ENCODE measurements around the gene ABHD8. TPM values are rescaled to one million over a fixed set of nuclear protein-coding genes. Genes with fewer than 3 reads are reported as not detected.

The ABHD8 gene
- total and polyA plus RNA-seq, 2 of the 13 experiments (the other 11 are each of a cell fraction or from before 2014, with no cell fraction given): 6.3 to 7.2 TPM

- no peak for TF ChIP-seq ZHX2 (IDR thresholded peaks at IDR 0.05; ENCODE audit: low read depth)
- no peak for TF ChIP-seq ZHX2 (CRISPR knock-in tag; IDR thresholded peaks at IDR 0.05; ENCODE audit: borderline replicate concordance)
- TF ChIP-seq GTF3A (CRISPR knock-in tag; conservative IDR thresholded peaks at IDR 0.05): no peak
- no peak for TF ChIP-seq ARID5B (CRISPR knock-in tag; IDR thresholded peaks at IDR 0.05)
- TF ChIP-seq KLF15 (CRISPR knock-in tag; IDR thresholded peaks at IDR 0.05; ENCODE audit: borderline replicate concordance): no peak
- TF ChIP-seq FOXA3 (CRISPR knock-in tag; IDR thresholded peaks at IDR 0.05): no peak
- no peak for TF ChIP-seq ATF3 (CRISPR knock-in tag; IDR thresholded peaks at IDR 0.05)
- TF ChIP-seq ZNF646 (CRISPR knock-in tag; IDR thresholded peaks at IDR 0.05): no peak
- no peak for TF ChIP-seq GZF1 (CRISPR knock-in tag; IDR thresholded peaks at IDR 0.05)
- no peak for TF ChIP-seq DR1 (CRISPR knock-in tag; IDR thresholded peaks at IDR 0.05)
- no peak for TF ChIP-seq SIN3A (IDR thresholded peaks at IDR 0.05; ENCODE audit: borderline replicate concordance, low read depth, low read length)
- TF ChIP-seq SMC3 (IDR thresholded peaks at IDR 0.05; ENCODE audit: low read length): peak; percentile 43; the same call in 1 of the 2 replicates
- no peak for TF ChIP-seq TARDBP (CRISPR knock-in tag; IDR thresholded peaks at IDR 0.05)
Measured at GRCh38 chr19:17346109-17346671, 43.0 kb upstream of the ABHD8 start (continued).
